Neural progenitor cell (in vitro differentiated cells): ENCODE results near the gene OAF.

Source experiments
- EZH2phosphoT487 ChIP-seq: fragments of 200-600 bp; sonication (generic); IDR thresholded peaks from 2 replicates; pipeline ENCODE4 v1.6.1; 2017; ENCODE audit warnings: antibody characterized with exemption
- TF ChIP-seq, protein P1 (sequence below): fragments of 200-600 bp; sonication (generic); IDR thresholded peaks from 2 replicates; pipeline ENCODE4 v1.5.1; 2017; ENCODE audit warnings: antibody characterized with exemption, mild to moderate bottlenecking

DNA sequence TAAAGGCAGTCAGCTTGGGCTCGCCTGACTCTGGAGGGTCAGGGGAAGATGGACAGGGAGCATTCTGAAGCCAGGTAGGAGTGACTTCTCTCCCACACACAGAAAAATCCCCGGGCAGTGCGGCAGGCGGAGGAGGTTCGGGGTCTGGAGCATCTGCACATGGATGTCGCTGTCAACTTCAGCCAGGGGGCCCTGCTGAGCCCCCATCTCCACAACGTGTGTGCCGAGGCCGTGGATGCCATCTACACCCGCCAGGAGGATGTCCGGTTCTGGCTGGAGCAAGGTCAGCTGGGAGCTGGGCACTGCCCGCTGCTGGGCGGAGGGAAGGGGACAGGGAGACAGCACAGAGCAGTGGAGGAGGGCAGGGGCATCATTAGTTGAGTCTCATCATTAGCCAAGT is 15.9 kb downstream of the OAF start:
- TF ChIP-seq, protein P1, sequence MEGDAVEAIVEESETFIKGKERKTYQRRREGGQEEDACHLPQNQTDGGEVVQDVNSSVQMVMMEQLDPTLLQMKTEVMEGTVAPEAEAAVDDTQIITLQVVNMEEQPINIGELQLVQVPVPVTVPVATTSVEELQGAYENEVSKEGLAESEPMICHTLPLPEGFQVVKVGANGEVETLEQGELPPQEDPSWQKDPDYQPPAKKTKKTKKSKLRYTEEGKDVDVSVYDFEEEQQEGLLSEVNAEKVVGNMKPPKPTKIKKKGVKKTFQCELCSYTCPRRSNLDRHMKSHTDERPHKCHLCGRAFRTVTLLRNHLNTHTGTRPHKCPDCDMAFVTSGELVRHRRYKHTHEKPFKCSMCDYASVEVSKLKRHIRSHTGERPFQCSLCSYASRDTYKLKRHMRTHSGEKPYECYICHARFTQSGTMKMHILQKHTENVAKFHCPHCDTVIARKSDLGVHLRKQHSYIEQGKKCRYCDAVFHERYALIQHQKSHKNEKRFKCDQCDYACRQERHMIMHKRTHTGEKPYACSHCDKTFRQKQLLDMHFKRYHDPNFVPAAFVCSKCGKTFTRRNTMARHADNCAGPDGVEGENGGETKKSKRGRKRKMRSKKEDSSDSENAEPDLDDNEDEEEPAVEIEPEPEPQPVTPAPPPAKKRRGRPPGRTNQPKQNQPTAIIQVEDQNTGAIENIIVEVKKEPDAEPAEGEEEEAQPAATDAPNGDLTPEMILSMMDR: no peak
- no peak for TF ChIP-seq EZH2phosphoT487
